ENCODE data around the gene YEATS2.
"Not testable (repeated sequence)": the region's sequence is repeated elsewhere in the genome, so short reads cannot be mapped to it uniquely, and the experiment has no call there.

YEATS2 gene

DNA sequence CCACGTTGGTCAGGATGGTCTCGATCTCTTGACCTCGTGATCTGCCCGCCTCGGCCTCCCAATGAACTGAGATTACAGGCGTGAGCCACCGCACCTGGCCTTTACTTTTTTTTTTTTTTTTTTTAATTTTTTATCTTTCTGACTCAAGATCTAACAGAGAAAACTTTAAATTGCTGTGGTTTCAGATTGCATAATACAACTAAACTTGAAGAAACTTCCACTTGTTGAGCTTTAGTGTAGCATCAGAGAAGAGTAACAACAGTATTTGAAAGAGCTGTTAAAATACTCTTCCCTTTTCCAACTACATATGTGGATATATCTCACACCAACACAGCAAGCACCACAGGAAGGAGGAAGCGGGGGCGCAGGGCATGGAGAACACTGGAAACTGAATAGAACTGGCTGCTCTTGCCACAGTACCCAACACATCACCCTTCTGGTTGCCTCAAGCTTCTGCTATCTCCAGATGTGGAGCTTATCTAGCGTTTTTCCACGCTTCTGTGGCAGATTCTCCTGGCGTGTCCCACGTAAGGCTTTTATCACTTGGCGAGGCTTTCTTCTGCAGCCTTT, 82.4 kb downstream of the YEATS2 start:
- no peak for DNase-seq

GRCh38 chr3:183781246-183781645, 83.6 kb downstream of the YEATS2 start:
- DNase-seq: no peak

GRCh38 chr3:183782576-183783276, 85.1 kb downstream of the YEATS2 start:
- DNase-seq: no peak

GRCh38 chr3:183784503-183784902, 86.9 kb downstream of the YEATS2 start:
- not testable (repeated sequence) for DNase-seq

DNA sequence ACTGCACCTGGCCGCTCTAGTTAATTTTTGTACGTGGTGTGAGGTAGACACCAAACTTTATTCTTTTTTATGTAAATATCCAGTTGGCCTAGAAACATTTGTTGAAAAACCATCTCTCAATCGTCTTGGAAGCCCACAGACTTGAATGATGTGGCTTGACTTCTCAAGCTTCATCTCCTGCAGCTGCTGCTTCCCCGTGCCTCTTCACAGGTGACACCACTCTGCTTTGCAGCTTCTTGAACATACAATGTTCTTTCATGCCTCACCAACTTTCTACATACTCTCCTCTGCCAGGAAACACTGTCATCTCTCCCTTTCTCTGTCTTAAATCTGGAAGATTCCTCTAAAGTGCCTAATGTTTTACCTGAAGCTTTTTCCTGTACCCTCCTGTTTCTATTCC, 92.2 kb downstream of the YEATS2 start:
- DNase-seq: no peak

- no peak for DNase-seq
These were observed 93.1 kb downstream of the YEATS2 start for GRCh38 chr3:183790700-183791099.

DNA sequence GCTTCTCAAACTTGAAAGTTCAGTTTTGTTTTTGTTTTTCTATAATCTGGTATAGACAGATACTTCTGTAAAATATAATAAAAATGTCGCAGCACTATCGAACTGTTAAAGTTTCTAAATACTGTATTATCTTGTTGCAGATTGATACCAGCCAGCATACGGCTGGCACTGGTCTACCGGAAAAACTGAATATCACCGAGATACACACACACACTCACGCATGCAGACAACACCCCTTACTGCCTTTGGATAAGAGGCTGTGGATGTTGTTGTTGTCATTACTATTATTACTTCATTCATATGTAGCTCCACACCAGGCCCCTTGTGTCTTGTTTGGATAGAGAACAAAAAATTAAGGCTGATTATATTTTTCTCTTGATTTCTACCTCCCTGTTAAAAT, 95.4 kb downstream of the YEATS2 start:
- DNase-seq: no peak

DNA sequence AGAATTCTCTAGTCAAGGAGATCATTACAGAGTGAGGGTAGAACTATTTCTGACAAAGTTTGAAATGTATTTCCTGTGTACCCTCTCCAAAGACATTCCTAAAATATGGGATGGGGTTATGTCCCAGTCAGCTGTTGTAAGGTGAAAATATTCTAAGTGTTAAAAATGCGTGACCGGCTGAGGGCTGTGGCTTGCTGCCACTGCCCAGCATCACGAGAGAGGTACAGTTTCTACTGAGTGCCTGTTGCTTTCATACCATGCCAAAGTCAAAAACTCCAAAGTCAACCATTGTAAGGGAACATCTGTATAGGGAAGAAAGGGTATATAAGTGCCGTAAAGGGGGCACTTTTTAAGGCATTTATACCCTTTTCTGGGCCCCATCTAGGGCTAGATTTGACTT, 96.9 kb downstream of the YEATS2 start:
- no peak for DNase-seq

DNA sequence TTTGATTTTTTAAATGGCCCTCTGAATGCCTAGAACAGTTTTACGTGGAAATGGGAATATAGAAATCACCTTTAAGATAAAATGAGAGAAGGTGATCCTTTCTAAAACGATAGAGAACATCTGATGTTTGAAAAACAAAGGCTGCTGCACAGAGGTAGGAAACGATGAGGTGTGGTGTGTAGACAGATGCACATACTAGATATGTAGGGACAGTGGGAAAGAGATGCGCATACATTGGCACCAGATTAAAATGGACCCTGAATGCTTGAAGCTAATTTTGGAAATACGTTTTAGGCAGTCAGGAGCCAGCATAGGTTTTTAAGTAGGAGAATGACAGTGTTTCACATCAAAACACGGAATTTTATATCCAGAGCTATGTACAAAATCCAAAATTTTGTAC, 98.8 kb downstream of the YEATS2 start:
- no peak for DNase-seq

- DNase-seq: no peak
These were observed 100.4 kb downstream of the YEATS2 start for GRCh38 chr3:183797996-183798395.

DNA sequence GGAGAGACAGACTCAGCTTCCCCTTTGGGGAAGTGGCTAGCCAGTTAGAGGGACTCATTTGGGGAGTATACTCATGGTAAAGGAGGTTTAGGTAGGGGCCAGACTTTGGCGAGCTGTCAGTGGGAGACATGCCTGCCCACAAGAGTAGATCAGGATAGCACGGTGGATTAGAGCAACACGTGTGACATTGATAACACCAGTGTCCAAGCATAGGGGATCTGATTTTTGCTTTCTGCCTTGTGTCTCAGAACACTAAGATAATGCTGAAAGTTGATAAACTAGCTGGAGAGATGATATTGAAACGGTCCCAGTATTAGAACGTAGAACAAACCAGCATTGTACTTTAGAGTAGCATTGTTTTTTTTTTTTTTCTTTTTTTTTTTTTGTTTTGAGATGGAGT, 101.9 kb downstream of the YEATS2 start:
- DNase-seq: no peak

GRCh38 chr3:183800243-183800863, 102.8 kb downstream of the YEATS2 start:
- DNase-seq: no peak

DNA sequence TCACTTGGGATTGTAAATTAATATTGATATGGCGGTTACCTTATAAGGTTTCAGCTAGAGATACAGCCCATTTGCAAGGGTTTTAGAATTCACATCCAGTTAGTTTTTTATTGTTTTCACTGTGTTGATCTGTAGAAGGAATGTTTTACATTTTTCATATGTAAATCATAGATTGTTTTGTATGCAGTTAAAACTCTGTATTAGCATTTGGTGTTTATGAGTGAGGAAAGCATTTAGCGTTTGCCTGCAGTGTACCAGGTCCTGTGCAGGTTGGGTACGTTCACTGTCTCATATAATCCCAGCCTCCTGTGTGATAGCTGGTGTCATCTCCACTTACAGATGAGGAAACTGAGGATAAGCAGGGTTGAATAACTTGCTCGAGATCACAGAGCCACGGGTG, 104.0 kb downstream of the YEATS2 start:
- no peak for DNase-seq

GRCh38 chr3:183802989-183803388, 105.4 kb downstream of the YEATS2 start:
- no peak for DNase-seq

DNA sequence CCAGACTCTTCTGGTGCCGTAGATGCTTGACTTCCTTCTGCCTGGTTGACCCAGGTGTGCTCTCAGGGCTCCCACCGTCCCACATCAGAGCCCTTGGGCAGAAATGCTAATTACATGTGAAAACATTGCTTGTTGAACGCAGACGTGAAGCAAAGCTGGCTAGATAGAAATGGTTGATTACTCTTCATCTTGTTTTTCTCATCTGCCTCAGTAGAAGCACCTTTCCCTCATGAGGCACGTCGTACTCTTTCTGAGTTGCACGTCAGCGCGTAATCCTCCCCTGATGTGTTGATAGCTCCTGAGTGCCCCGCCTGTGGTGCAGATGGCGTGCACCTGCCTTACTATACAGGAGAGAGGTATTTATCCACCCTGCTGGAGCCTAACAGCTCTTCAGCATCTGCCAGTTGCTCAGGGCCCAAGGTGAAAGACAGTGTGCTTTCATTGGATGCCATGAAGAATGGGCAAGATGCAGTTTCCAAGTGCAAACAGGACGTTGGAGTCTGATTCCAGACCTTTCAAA, 109.7 kb downstream of the YEATS2 start:
- no peak for DNase-seq

- DNase-seq: no peak
These were observed 110.3 kb downstream of the YEATS2 start for GRCh38 chr3:183807881-183808280.

GRCh38 chr3:183808355-183808754, 110.8 kb downstream of the YEATS2 start:
- DNase-seq: no peak

DNA sequence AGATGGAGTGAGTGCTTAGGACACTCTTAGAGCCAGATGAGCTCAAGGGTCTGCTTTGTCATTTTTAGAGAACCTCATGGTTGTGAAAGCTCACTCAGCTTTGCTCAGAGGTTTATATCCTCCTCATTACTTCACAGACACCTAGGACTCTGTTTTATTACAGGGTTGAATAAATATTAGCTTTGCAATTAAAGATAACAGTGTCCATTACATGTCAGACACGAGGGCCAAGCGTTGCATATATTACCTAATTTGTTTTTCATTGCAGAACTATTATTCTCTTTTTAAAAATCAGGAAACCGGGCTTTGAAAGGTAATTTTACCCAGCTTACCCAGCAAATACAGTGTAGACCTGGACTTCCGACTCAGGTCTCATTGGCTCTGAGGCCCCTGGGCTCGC, 111.7 kb downstream of the YEATS2 start:
- DNase-seq: no peak

DNA sequence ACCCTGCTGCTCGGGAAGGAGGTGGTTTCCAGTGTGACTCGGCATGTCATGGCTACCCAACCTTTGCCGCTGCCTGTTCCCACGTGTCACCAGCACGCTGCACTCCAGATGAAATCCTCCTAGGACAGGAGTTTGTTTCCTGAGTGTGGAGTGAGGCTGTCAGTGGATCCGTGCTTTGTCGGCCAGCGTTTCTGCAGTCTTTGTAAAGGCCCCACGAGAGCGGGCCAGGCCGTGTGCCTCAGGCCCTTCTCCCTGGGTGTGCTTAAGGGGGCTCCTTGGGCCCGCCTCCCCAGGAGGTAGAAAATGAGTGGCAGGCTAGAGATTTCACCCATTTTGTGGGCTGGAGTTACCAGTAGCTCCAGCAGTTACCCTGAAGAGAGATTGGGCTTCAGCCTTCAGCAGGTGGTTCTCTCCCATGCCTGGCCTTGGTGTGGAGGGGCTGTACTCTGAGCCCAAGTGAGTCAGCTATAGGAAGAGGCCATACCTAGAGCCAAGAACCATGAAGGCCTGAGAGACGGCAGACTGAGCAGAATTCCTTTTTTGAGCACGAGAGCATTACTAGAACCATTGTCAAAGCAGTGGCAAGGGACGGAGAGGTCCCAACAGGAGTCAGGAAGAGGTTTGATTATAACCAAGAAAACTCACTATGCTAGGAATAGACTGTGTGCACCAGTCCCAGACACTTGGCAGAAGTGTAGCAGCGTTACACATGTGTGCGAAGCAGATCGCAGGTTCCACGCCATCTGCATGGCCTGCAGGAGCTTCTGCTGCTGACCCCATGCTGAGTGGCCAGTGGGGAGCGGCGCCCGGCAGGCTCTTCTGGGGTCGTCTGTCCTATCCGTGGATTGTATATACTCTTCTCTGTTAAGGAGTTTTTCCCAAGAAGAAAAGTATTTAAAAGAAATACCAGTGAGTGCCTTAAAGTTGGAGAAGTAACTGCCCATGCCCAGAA, 113.3 kb downstream of the YEATS2 start:
- no peak for DNase-seq

- DNase-seq: no peak
These were observed 114.0 kb downstream of the YEATS2 start for GRCh38 chr3:183811638-183812037.

DNA sequence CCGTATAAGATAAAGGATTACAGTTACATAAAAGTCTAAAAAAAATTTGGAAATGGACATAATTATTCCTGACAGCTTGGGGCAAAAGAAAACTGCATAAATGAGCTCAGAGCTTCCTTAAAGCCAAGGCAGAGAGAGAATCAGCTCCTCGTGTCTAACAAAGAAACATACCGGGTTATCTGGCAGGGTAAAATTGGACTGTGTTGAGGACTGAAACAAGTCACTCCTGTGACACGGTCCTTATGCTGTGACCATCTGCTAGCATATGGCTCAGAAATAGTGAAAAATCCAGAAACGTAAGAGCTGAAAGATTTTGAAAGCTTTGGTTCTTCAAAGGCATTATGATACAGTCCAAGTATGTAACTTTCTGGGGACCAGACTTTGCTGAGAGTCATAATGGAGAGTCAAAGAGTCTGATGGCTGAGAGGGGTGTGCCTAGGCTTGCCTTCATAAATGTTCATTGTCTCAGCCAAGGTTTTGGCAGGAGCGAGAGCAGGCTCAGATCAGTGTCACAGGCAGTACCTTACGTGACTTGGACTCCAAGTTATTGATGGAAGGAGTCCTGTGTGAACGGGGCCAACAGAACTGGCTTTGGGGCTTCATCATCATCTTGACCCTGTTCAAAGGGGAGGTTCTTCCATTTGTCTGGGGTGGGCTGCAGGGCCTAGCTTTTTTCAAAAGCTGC, 115.3 kb downstream of the YEATS2 start:
- DNase-seq: no peak

GRCh38 chr3:183814240-183814639, 116.6 kb downstream of the YEATS2 start:
- no peak for DNase-seq

DNA sequence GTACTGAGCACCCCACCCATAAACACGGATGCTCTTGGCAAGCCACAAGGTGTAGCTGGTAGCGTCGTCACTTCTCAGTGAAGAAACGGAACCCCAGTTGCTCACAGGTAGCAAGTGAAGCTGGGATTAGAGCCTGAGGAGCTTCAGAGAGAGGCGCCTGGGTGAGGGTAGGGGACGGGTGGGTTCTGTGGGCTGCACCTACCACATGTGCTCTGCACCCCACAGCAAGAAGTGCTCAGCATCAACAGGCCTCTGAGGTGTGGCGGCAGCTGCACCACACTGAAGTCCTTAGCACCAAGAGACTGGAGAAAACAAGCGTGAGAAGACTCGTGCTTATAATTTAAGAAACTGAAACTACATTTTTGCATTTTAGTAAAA, 118.0 kb downstream of the YEATS2 start:
- no peak for DNase-seq
